ENCODE results near the gene CNP.

The CNP gene

GRCh38 chr17:41973408-41973811, 6.8 kb downstream of the CNP start:
- DNase-seq: no peak

- no peak for DNase-seq
These were observed 7.4 kb downstream of the CNP start for GRCh38 chr17:41974031-41974430.

GRCh38 chr17:41974658-41975057, 8.1 kb downstream of the CNP start:
- DNase-seq: no peak

GRCh38 chr17:41975099-41976083, 8.8 kb downstream of the CNP start:
- no peak for DNase-seq

- DNase-seq: no peak
These were observed 9.7 kb downstream of the CNP start for GRCh38 chr17:41976142-41976768.

- DNase-seq: no peak
These were observed 11.4 kb downstream of the CNP start for GRCh38 chr17:41977991-41978390.

- DNase-seq: no peak
These were observed 15.6 kb downstream of the CNP start for GRCh38 chr17:41982026-41982760.

- DNase-seq: no peak
These were observed 17.9 kb downstream of the CNP start for GRCh38 chr17:41984454-41984853.

GRCh38 chr17:41985919-41986318, 19.3 kb downstream of the CNP start:
- DNase-seq: no peak

- no peak for DNase-seq
These were observed 20.0 kb downstream of the CNP start for GRCh38 chr17:41986634-41987033.

- no peak for DNase-seq
These were observed 21.0 kb downstream of the CNP start for GRCh38 chr17:41987642-41988041.

GRCh38 chr17:41988418-41988817, 21.8 kb downstream of the CNP start:
- no peak for DNase-seq

- no peak for DNase-seq
These were observed 23.3 kb downstream of the CNP start for GRCh38 chr17:41989702-41990419.

- DNase-seq: no peak
These were observed 26.0 kb downstream of the CNP start for GRCh38 chr17:41992576-41992975.

- DNase-seq: no peak
These were observed 30.2 kb downstream of the CNP start for GRCh38 chr17:41996855-41997164.

- DNase-seq: no peak
These were observed 31.9 kb downstream of the CNP start for GRCh38 chr17:41998497-41998896.

- no peak for DNase-seq
These were observed 34.0 kb downstream of the CNP start for GRCh38 chr17:42000413-42001133.

GRCh38 chr17:42001729-42002128, 35.1 kb downstream of the CNP start:
- DNase-seq: no peak

- DNase-seq: no peak
These were observed 35.7 kb downstream of the CNP start for GRCh38 chr17:42002175-42002791.

- DNase-seq: no peak
These were observed 36.3 kb downstream of the CNP start for GRCh38 chr17:42002792-42003301.

- no peak for DNase-seq
These were observed 38.6 kb downstream of the CNP start for GRCh38 chr17:42005166-42005565.

GRCh38 chr17:42009170-42009569, 42.6 kb downstream of the CNP start:
- peak; percentile 28 for DNase-seq
